Small intestine (tissue), 7 donors: ENCODE data around the gene ATP8B1. TPM values are rescaled to one million over a fixed set of nuclear protein-coding genes. Genes with fewer than 3 reads are reported as not detected.

ENCODE experiments used
- DNase-seq, 2 donors: peaks; one replicate each; pipeline versions ENCODE4 v3.0.0 to v3.0.0-alpha.2; 2013
- FAIRE-seq: peaks from 2 replicates; lab custom pipeline; 2012; peaks lifted over from hg19 to GRCh38; lab: Jason Lieb, UNC
- H3K27ac ChIP-seq, 3 donors: one replicate each; pipeline ENCODE4 v1.5.1; 2013; ENCODE audit warnings: low read length in 2 of 3, mild to moderate bottlenecking in 2 of 3, control low read depth in 1 of 3, inconsistent platforms in 1 of 3, low read depth in 1 of 3, moderate library complexity in 1 of 3
- H3K27me3 ChIP-seq, 3 donors: one replicate each; pipeline ENCODE4 v1.6.1; 2013; ENCODE audit warnings: low read length in 3 of 3, inconsistent platforms in 1 of 3; ENCODE audit not compliant: control insufficient read depth in 3 of 3, insufficient read depth in 3 of 3
- H3K36me3 ChIP-seq, 3 donors: one replicate each; pipeline ENCODE4 v1.6.1; 2013; ENCODE audit warnings: low read length in 3 of 3, inconsistent platforms in 1 of 3, low read depth in 1 of 3, mild to moderate bottlenecking in 1 of 3, moderate library complexity in 1 of 3; ENCODE audit not compliant: control insufficient read depth in 3 of 3, insufficient read depth in 2 of 3
- H3K4me1 ChIP-seq, 3 donors: one replicate each; pipeline ENCODE4 v1.6.1; 2013; ENCODE audit warnings: low read length in 2 of 3, inconsistent platforms in 1 of 3, low read depth in 1 of 3, mild to moderate bottlenecking in 1 of 3, moderate library complexity in 1 of 3; ENCODE audit not compliant: control insufficient read depth in 3 of 3, insufficient read depth in 2 of 3
- H3K4me3 ChIP-seq, 3 donors: one replicate each; pipeline ENCODE4 v1.5.1; 2013; ENCODE audit warnings: low read length in 3 of 3, control low read depth in 1 of 3, inconsistent platforms in 1 of 3, low read depth in 1 of 3, mild to moderate bottlenecking in 1 of 3, moderate library complexity in 1 of 3
- H3K9me3 ChIP-seq, 2 donors: one replicate each; pipeline ENCODE4 v1.6.1; 2013; ENCODE audit warnings: low read depth in 1 of 2, low read length in 1 of 2; ENCODE audit not compliant: control insufficient read depth in 2 of 2, insufficient read depth in 1 of 2
- WGBS, 3 donors: extraction: QIAGEN DNeasy Blood & Tissue Kit; methylation state at CpG; one replicate each; pipeline ENCODE4 v1.1.7; 2013; 5-methylcytosine and 5-hydroxymethylcytosine counted together
- polyA plus RNA-seq, 4 donors: library from polyadenylated mRNA; stranded (reverse) in 3 of 4; unstranded in 1 of 4; fragments of 200-250 nt in 3 of 4; fragments of 120-200 nt in 1 of 4; gene quantifications; one replicate each; pipeline versions ENCODE4 v1.2.1 to v1.2.3, GENCODE V29; 2013
- donor health status: healthy with polysubstance abuse.
- donor health status: control.
- donor health status: control.
- donor health status: Bipolar disorder and iron deficiency.
- donor health status: healthy.

Gene ATP8B1
- polyA plus RNA-seq, 4 donors = 25.5 to 82.5 (median 42.7) TPM

DNA sequence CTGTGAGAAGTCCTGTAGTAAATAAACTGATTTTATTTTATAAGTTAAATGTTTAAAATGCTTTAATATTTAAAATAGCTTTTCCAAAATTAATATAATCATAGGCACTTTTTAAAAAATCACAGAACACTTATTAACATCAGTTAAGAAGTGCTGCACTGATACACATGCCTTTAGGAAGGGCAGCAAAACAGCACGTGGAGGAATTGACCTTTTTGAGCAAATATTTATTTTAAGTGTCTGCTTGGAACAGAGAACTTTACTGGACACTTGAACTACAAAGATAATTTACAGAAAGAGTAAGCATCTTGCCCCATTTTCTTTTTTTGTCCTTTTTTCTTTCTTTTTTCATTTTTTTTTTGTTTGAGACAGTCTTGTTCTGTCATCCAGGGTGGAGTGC, 93.8 kb downstream of the ATP8B1 start:
- 52 to 53% (median 53%) methylated on average over 1 of the region's 1 CpG for WGBS, 3 donors
- DNase-seq (no peak), FAIRE-seq (no peak)
- Histone ChIP-seq H3K36me3 (peaks cover 0 to 28% (median 2%) of the 10 kb centered on the region in 3 donors), H3K27me3 (no peaks in the 10 kb centered on the region), H3K9me3 (no peaks in the 10 kb centered on the region), H3K4me1 (peaks cover 2 to 24% (median 5%) of the 10 kb centered on the region in 3 donors), H3K4me3 (no peak overlapping the region), H3K27ac (no peak overlapping the region)

GRCh38 chr18:57708288-57708687, 94.8 kb downstream of the ATP8B1 start:
- Histone ChIP-seq H3K27ac (no peak overlapping the region), H3K4me3 (no peak overlapping the region), H3K4me1 (peaks cover 2 to 24% (median 5%) of the 10 kb centered on the region in 3 donors), H3K9me3 (no peaks in the 10 kb centered on the region), H3K36me3 (peaks cover 0 to 26% (median 2%) of the 10 kb centered on the region in 3 donors), H3K27me3 (no peaks in the 10 kb centered on the region)
- DNase-seq (peak in 1 of 2 donors; percentile 38), FAIRE-seq (no peak)
- WGBS, 3 donors = 37 to 75% (median 63%) methylated on average over 3 of the region's 3 CpGs

- FAIRE-seq (no peak), DNase-seq (peak in 1 of 2 donors; percentile 31)
- H3K27me3 ChIP-seq = no peaks in the 10 kb centered on the region
- 44 to 77% (median 69%) methylated on average over 8 of the region's 8 CpGs for WGBS, 3 donors
- H3K27ac ChIP-seq = no peak overlapping the region
- H3K4me3 ChIP-seq = no peak overlapping the region
- H3K9me3 ChIP-seq = no peaks in the 10 kb centered on the region
- peaks cover 3 to 28% (median 5%) of the 10 kb centered on the region in 3 donors for H3K36me3 ChIP-seq
- H3K4me1 ChIP-seq = peaks cover 0 to 11% (median 5%) of the 10 kb centered on the region in 3 donors
Observed at GRCh38 chr18:57705832-57706595, 97.1 kb downstream of the ATP8B1 start.

DNA sequence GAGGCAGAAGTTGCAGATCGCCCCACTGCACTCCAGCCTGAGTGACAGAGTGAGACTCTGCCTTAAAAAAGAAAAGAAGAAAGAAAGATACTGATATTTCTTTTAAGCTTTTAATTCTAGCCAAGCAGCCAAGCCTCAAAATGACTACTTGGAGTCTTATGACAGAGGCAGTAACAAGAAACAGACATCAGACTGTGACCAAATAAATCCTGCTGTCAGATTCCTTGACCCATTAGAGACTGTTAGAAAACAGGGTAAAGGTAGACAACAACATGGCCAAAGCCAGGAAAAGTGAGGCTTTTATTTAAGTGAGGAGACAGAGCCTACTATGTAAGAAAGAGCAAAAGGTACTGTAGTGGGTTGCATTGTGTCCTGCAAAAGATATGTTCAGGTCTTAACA, 98.1 kb downstream of the ATP8B1 start:
- Histone ChIP-seq H3K27me3 (no peaks in the 10 kb centered on the region), H3K4me3 (no peak overlapping the region), H3K36me3 (peaks cover 3 to 26% (median 4%) of the 10 kb centered on the region in 3 donors), H3K27ac (no peak overlapping the region), H3K9me3 (no peaks in the 10 kb centered on the region), H3K4me1 (peaks cover 0 to 11% (median 5%) of the 10 kb centered on the region in 3 donors)
- 89 to 100% (median 98%) methylated on average over 1 of the region's 1 CpG for WGBS, 3 donors
- no peak for FAIRE-seq
- DNase-seq = no peak

GRCh38 chr18:57698571-57699276, 104.4 kb downstream of the ATP8B1 start:
- 84 to 90% (median 88%) methylated on average over 7 of the region's 7 CpGs for whole genome bisulfite sequencing, 3 donors
- H3K27me3 ChIP-seq = no peaks in the 10 kb centered on the region
- H3K4me1 ChIP-seq = peaks cover 0 to 3% (median 2%) of the 10 kb centered on the region in 3 donors
- no peak overlapping the region for H3K4me3 ChIP-seq
- H3K9me3 ChIP-seq = no peaks in the 10 kb centered on the region
- FAIRE-seq = no peak
- H3K27ac ChIP-seq = no peak overlapping the region
- DNase-seq = no peak
- peaks cover 8 to 49% (median 13%) of the 10 kb centered on the region in 3 donors for H3K36me3 ChIP-seq

- FAIRE-seq = no peak
- no peak overlapping the region for H3K27ac ChIP-seq
- no peak for DNase-seq
- H3K27me3 ChIP-seq = no peaks in the 10 kb centered on the region
- peaks cover 2 to 3% (median 2%) of the 10 kb centered on the region in 3 donors for H3K4me1 ChIP-seq
- H3K36me3 ChIP-seq = peaks cover 5 to 49% (median 13%) of the 10 kb centered on the region in 3 donors
- H3K9me3 ChIP-seq = no peaks in the 10 kb centered on the region
- 84 to 94% (median 89%) methylated on average over 8 of the region's 8 CpGs for WGBS, 3 donors
- H3K4me3 ChIP-seq = no peak overlapping the region
Observed at GRCh38 chr18:57697426-57697825, 105.7 kb downstream of the ATP8B1 start.

- H3K27ac ChIP-seq = no peak overlapping the region
- peaks cover 2 to 4% (median 3%) of the 10 kb centered on the region in 3 donors for H3K4me1 ChIP-seq
- H3K4me3 ChIP-seq = no peak overlapping the region
- DNase-seq (no peak), FAIRE-seq (no peak)
- WGBS, 3 donors = 96 to 98% (median 98%) methylated on average over 8 of the region's 8 CpGs
- H3K36me3 ChIP-seq = peaks cover 4 to 47% (median 8%) of the 10 kb centered on the region in 3 donors
- no peaks in the 10 kb centered on the region for H3K9me3 ChIP-seq
- H3K27me3 ChIP-seq = no peaks in the 10 kb centered on the region
Observed at GRCh38 chr18:57696271-57696670, 106.8 kb downstream of the ATP8B1 start.

DNA sequence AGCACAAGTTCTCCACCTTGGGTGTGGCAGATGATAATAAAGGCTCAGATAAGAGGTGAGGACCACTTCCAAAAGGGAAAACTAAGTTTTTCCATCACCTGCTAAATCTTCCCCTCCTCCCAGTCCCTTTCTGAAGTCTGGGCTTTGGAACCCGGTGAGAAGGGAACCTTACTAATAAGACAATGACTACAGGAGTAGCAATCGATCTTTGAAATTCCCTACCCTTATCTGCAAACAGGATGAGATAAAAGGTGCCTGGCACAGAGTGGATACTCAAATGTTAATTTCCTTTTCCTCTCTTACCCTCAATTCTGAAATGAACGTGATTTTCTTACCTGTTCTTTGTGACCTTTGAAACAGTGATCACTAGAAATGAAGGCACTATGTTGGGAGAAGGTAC, 111.8 kb downstream of the ATP8B1 start:
- Histone ChIP-seq H3K9me3 (no peaks in the 10 kb centered on the region), H3K4me3 (no peak overlapping the region), H3K27ac (peak overlapping the region; percentile 12 to 54 (median 17)), H3K27me3 (no peaks in the 10 kb centered on the region), H3K4me1 (peaks cover 4 to 13% (median 8%) of the 10 kb centered on the region in 3 donors), H3K36me3 (peaks cover 0 to 42% (median 5%) of the 10 kb centered on the region in 3 donors)
- WGBS, 3 donors = 17 to 58% (median 31%) methylated on average over 3 of the region's 3 CpGs
- no peak for FAIRE-seq
- DNase-seq = peak; percentile 33 to 73
